Activated CD4-positive, alpha-beta T cell treated with anti-CD3 and anti-CD28 coated beads, Interleukin-2, Interleukin-6, amounts not matched to agents 100 ng/mL and 50 ng/mL, durations not matched to agents 16 hours and 8 hours (primary cell): ENCODE results near the gene IPO4.

Experiments used
- DNase-seq: peaks from one replicate; pipeline ENCODE4 v3.0.0-alpha.2; 2020

Gene IPO4

GRCh38 chr14:24130717-24131548 is 57.7 kb downstream of the IPO4 start:
- DNase-seq, result no peak

- no peak for DNase-seq
These were observed 58.3 kb downstream of the IPO4 start, which contains the start of gene FITM1 for GRCh38 chr14:24130380-24130716. TSS of gene FITM1 (plus strand) at chr14:24130659. CDS start at chr14:24131564, 905 bp downstream.
